GM21737 (cell line): ENCODE data around the gene ENTPD1.
"Not testable (repeated sequence)": the region's sequence is repeated elsewhere in the genome, so short reads cannot be mapped to it uniquely, and the experiment has no call there.

Experiments
- ATAC-seq: cut with Tn5 transposase; IDR thresholded peaks from one replicate; pipeline ENCODE4 v1.9.1; 2021; ENCODE audit warnings: mild to moderate bottlenecking, moderate library complexity; ENCODE audit not compliant: unreplicated experiment

ENTPD1 gene

GRCh38 chr10:95758351-95759025 is 2.5 kb downstream of the ENTPD1 start:
- peak; percentile 43 for ATAC-seq

GRCh38 chr10:95759233-95759826 is 3.4 kb downstream of the ENTPD1 start:
- no peak for ATAC-seq

GRCh38 chr10:95761939-95762492 is 6.1 kb downstream of the ENTPD1 start:
- no peak for ATAC-seq

- ATAC-seq, result peak; percentile 67
Observed at GRCh38 chr10:95767884-95768556, 12.1 kb downstream of the ENTPD1 start.

- ATAC-seq, result no peak
Observed at GRCh38 chr10:95770084-95770720, 14.2 kb downstream of the ENTPD1 start.

- not testable (repeated sequence) for ATAC-seq
Observed at GRCh38 chr10:95773454-95773853, 17.5 kb downstream of the ENTPD1 start.

- ATAC-seq, result not testable (repeated sequence)
Observed at GRCh38 chr10:95777638-95778037, 21.7 kb downstream of the ENTPD1 start.

GRCh38 chr10:95782318-95782717 is 26.4 kb downstream of the ENTPD1 start:
- ATAC-seq, result no peak

- ATAC-seq, result peak; percentile 38
Observed at GRCh38 chr10:95783741-95784140, 27.8 kb downstream of the ENTPD1 start.

GRCh38 chr10:95784279-95784913 is 28.4 kb downstream of the ENTPD1 start:
- ATAC-seq, result peak; percentile 10

- ATAC-seq, result peak; percentile 32
Observed at GRCh38 chr10:95785317-95785716, 29.4 kb downstream of the ENTPD1 start.

- ATAC-seq, result no peak
Observed at GRCh38 chr10:95785942-95786669, 30.1 kb downstream of the ENTPD1 start.

GRCh38 chr10:95787447-95787846 is 31.5 kb downstream of the ENTPD1 start:
- ATAC-seq, result no peak

GRCh38 chr10:95788830-95789229 is 32.9 kb downstream of the ENTPD1 start:
- no peak for ATAC-seq

GRCh38 chr10:95789902-95790301 is 33.9 kb downstream of the ENTPD1 start:
- ATAC-seq, result no peak

GRCh38 chr10:95790982-95791381 is 35.0 kb downstream of the ENTPD1 start:
- peak; percentile 31 for ATAC-seq

- ATAC-seq, result no peak
Observed at GRCh38 chr10:95791425-95791979, 35.5 kb downstream of the ENTPD1 start.

- no peak for ATAC-seq
Observed at GRCh38 chr10:95792211-95792780, 36.3 kb downstream of the ENTPD1 start.

GRCh38 chr10:95792874-95793285 is 36.9 kb downstream of the ENTPD1 start:
- no peak for ATAC-seq
